K562 (cell line): ENCODE results near the gene TMEM53. TPM values are rescaled to one million over a fixed set of nuclear protein-coding genes. Genes with fewer than 3 reads are reported as not detected.

Source experiments
- ATAC-seq: fragments of 200-7000 bp; cut with Tn5 transposase; 3 replicates; pipeline ENCODE4 v1.9.1; 2020; ENCODE audit warnings: moderate library complexity
- BruUV-seq: library from RNA; stranded (reverse); fragments of 400-500 nt; replicated peaks from 2 replicates; lab custom pipeline; 2021; lab: Mats Ljungman, UMichigan
- CTCF ChIA-PET: fragments of 300-600 bp; formaldehyde crosslinking; extraction: SDS; loops from one replicate; lab custom pipeline; 2021; ENCODE audit warnings: low intra/inter-chr PET ratio; lab: Yijun Ruan, JAX
- POLR2A ChIA-PET: fragments of 300-600, 350-650 bp; sonication (Branson Sonifier 250); formaldehyde crosslinking; extraction: SDS; loops from one replicate; lab custom pipeline; 2021; ENCODE audit warnings: antibody characterized with exemption, inconsistent platforms; lab: Yijun Ruan, JAX
- DNase-seq, 4 experiments: peaks; one replicate each; pipeline versions ENCODE4 v3.0.0 to v3.0.0-alpha.2; 2011 to 2018; ENCODE audit warnings: low spot score in 3 of 4, mixed read lengths in 3 of 4; ENCODE audit errors: extremely low read depth in 1 of 4
- FAIRE-seq: peaks from 2 replicates; lab custom pipeline; 2011; peaks lifted over from hg19 to GRCh38; lab: Jason Lieb, UNC
- H2AFZ ChIP-seq: 2 replicates; pipeline ENCODE4 v1.6.0; 2011; ENCODE audit warnings: low read depth, low read length, control low read depth, inconsistent platforms
- H3K27ac ChIP-seq: fragments of 200-600 bp; 3 replicates; pipeline ENCODE4 v1.8.0; 2011; ENCODE audit warnings: low read depth, mild to moderate bottlenecking, control low read depth, inconsistent platforms, low read length, moderate library complexity, mixed read lengths; ENCODE audit errors: extremely low read depth
- H3K27me3 ChIP-seq, 2 experiments: fragments of 300-600 bp in 1 of 2; 2 replicates in 1 of 2; 3 replicates in 1 of 2; pipeline versions ENCODE4 v1.6.0 to v1.8.0; 2011; ENCODE audit warnings: inconsistent platforms in 2 of 2, low read length in 2 of 2, mild to moderate bottlenecking in 1 of 2, mixed read lengths in 1 of 2, moderate library complexity in 1 of 2; ENCODE audit not compliant: control insufficient read depth in 2 of 2, insufficient read depth in 2 of 2
- H3K36me3 ChIP-seq: fragments of 300-600 bp; 3 replicates; pipeline ENCODE4 v1.8.0; 2011; ENCODE audit warnings: mild to moderate bottlenecking, low read length, inconsistent platforms; ENCODE audit not compliant: control insufficient read depth, insufficient read depth
- H3K4me1 ChIP-seq, 2 experiments: fragments of 200-600 bp in 1 of 2; replicated peaks in 1 of 2; 2 replicates in 1 of 2; 3 replicates in 1 of 2; pipeline versions ENCODE4 v1.5.1 to v1.8.0; 2011; ENCODE audit warnings: inconsistent platforms in 2 of 2, low read length in 2 of 2, mild to moderate bottlenecking in 1 of 2, mixed read lengths in 1 of 2, moderate library complexity in 1 of 2; ENCODE audit not compliant: control insufficient read depth in 2 of 2, insufficient read depth in 2 of 2
- H3K4me2 ChIP-seq: 2 replicates; pipeline ENCODE4 v1.6.1; 2011; ENCODE audit warnings: low read length, control low read depth, inconsistent platforms, mixed read lengths; ENCODE audit not compliant: insufficient read depth
- H3K4me3 ChIP-seq: fragments of 200-600 bp; sonication (generic), shearing (Covaris generic); 2 replicates; pipeline ENCODE4 v1.5.1; 2016; ENCODE audit warnings: control low read depth, inconsistent platforms
- H3K79me2 ChIP-seq: fragments of 200-600 bp; 3 replicates; pipeline ENCODE4 v1.8.0; 2011; ENCODE audit warnings: low read length, inconsistent platforms; ENCODE audit not compliant: control insufficient read depth, insufficient read depth
- H3K9ac ChIP-seq, 2 experiments: 2 replicates each; pipeline versions ENCODE4 v1.6.0 to v1.6.1; 2011; ENCODE audit warnings: low read depth in 2 of 2, low read length in 2 of 2, control low read depth in 1 of 2, inconsistent platforms in 1 of 2, mild to moderate bottlenecking in 1 of 2, mixed read lengths in 1 of 2; ENCODE audit not compliant: insufficient read depth in 1 of 2
- H3K9me1 ChIP-seq: one replicate; pipeline ENCODE4 v1.6.0; 2011; ENCODE audit warnings: inconsistent platforms, mild to moderate bottlenecking, low read length, moderate library complexity; ENCODE audit not compliant: control insufficient read depth, insufficient read depth
- H3K9me3 ChIP-seq: replicated peaks from 2 replicates; pipeline ENCODE4 v1.5.1; 2011; ENCODE audit warnings: low read depth, low read length, inconsistent platforms; ENCODE audit not compliant: control insufficient read depth, insufficient read depth
- H4K20me1 ChIP-seq: replicated peaks from 2 replicates; pipeline ENCODE4 v1.6.1; 2011; ENCODE audit warnings: low read length, inconsistent platforms, mixed read lengths; ENCODE audit not compliant: control insufficient read depth, insufficient read depth
- GTF2E2 ChIP-seq: fragments of 200-800 bp; sonication (Bioruptor generic); IDR thresholded peaks from 2 replicates; pipeline ENCODE4 v1.6.1; 2016; ENCODE audit warnings: missing genetic modification characterization, missing compliant biosample characterization
- HDAC6 ChIP-seq: IDR thresholded peaks from 2 replicates; pipeline ENCODE4 v1.6.1; 2012; ENCODE audit warnings: low read depth, mild to moderate bottlenecking, control low read depth, inconsistent platforms, low read length, moderate library complexity
- NCOR1 ChIP-seq: fragments of 450-650 bp; IDR thresholded peaks from 2 replicates; pipeline ENCODE4 v1.6.1; 2016; ENCODE audit warnings: mild to moderate bottlenecking, moderate library complexity
- PTRF ChIP-seq: fragments of 450-650 bp; IDR thresholded peaks from 2 replicates; pipeline ENCODE4 v1.6.1; 2016; ENCODE audit warnings: mild to moderate bottlenecking, missing genetic modification characterization, missing compliant biosample characterization
- RBBP5 ChIP-seq: fragments of 200-600 bp; sonication (generic); IDR thresholded peaks from 2 replicates; pipeline ENCODE4 v1.6.1; 2012; ENCODE audit warnings: borderline replicate concordance, mild to moderate bottlenecking, low read length, control low read depth, inconsistent platforms; ENCODE audit not compliant: insufficient read depth, poor library complexity, severe bottlenecking
- RBM22 ChIP-seq: fragments of 200-400 bp; formaldehyde crosslinking; IDR thresholded peaks from 2 replicates; pipeline ENCODE4 v1.6.1; 2018; ENCODE audit warnings: low read length, low read depth; ENCODE audit not compliant: poor library complexity, severe bottlenecking
- TAL1 ChIP-seq: fragments of 450-650 bp; IDR thresholded peaks from 2 replicates; pipeline ENCODE4 v1.6.1; 2016; ENCODE audit warnings: mild to moderate bottlenecking
- TRIM24 ChIP-seq, 2 experiments: fragments of 450-650 bp; IDR thresholded peaks; 2 replicates each; pipeline ENCODE4 v1.6.1; 2016
- TSHZ1 ChIP-seq: fragments of 250-450 bp; sonication (Bioruptor Pico); IDR thresholded peaks from 2 replicates; pipeline ENCODE4 v1.4.0; 2020; ENCODE audit warnings: mild to moderate bottlenecking, moderate library complexity
- ZBTB2 ChIP-seq: fragments of 450-650 bp; IDR thresholded peaks from 2 replicates; pipeline ENCODE4 v1.6.1; 2016; ENCODE audit warnings: antibody characterized with exemption
- ZNF263 ChIP-seq: sonication (generic); formaldehyde crosslinking; IDR thresholded peaks from 2 replicates; pipeline ENCODE4 v1.8.0; 2022; ENCODE audit warnings: mild to moderate bottlenecking, missing genetic modification reagents, borderline replicate concordance
- WGBS: fragments of 100-300 bp; shearing (Covaris generic); methylation state at CpG from one replicate; pipeline ENCODE4 v1.1.6; 2016; ENCODE audit warnings: low coverage, mixed read lengths; ENCODE audit not compliant: insufficient coverage; ENCODE audit errors: missing lambda C conversion rate; 5-methylcytosine and 5-hydroxymethylcytosine counted together
- in situ Hi-C: fragments of 300-500 bp; cut with MboI; formaldehyde crosslinking; loops from 4 replicates; pipeline ENCODE4 v1.15.0; 2018; ENCODE audit warnings: inconsistent platforms, mixed read lengths
- intact Hi-C: fragments of 100-400 bp; cut with micrococcal nuclease; formaldehyde crosslinking; loops from 2 replicates; pipeline ENCODE4 v1.14.2; 2022
- polyA plus RNA-seq, 8 experiments: library from polyadenylated mRNA; depleted of rRNA in 4 of 8; stranded (reverse) in 5 of 8; unstranded in 3 of 8; fragments of >200 nt; fragmentation: Nextera tagmentation in 2 of 8; fragmentation: Illumina TruSeq in 1 of 8; extraction: Ambion mirVana in 2 of 8; extraction: Trizol in 1 of 8; gene quantifications; 2 replicates each; pipeline versions ENCODE4 v1.2.1 to v1.2.3, GENCODE V29; 2011 to 2014; ENCODE audit warnings: inconsistent platforms in 1 of 8, missing spikeins in 1 of 8
- total RNA-seq, 7 experiments: library from RNA; depleted of rRNA in 6 of 7; stranded (reverse); fragments of >200 nt in 6 of 7; fragmentation: Illumina TruSeq in 2 of 7; extraction: Trizol in 2 of 7; gene quantifications; 2 replicates each; pipeline versions ENCODE4 v1.2.1 to v1.2.3, GENCODE V29; 2011 to 2021; ENCODE audit warnings: low replicate concordance in 1 of 7
- TF ChIP-seq, protein P1 (sequence below): fragments of 200-800 bp; sonication (Bioruptor generic); IDR thresholded peaks from 2 replicates; pipeline ENCODE4 v1.6.1; 2017; ENCODE audit warnings: missing genetic modification characterization, missing compliant biosample characterization
- TF ChIP-seq, protein P2 (sequence below), 2 experiments: fragments of 450-650 bp; conservative IDR thresholded peaks; 2 replicates each; pipeline ENCODE4 v1.6.1; 2017; ENCODE audit warnings: mild to moderate bottlenecking in 2 of 2, moderate library complexity in 2 of 2

The TMEM53 gene
- total and polyA plus RNA-seq, 9 of the 15 experiments (the other 6 are each of a cell fraction or from before 2014, with no cell fraction given), result 0.23 to 3.7 (median 2.0) TPM

DNA sequence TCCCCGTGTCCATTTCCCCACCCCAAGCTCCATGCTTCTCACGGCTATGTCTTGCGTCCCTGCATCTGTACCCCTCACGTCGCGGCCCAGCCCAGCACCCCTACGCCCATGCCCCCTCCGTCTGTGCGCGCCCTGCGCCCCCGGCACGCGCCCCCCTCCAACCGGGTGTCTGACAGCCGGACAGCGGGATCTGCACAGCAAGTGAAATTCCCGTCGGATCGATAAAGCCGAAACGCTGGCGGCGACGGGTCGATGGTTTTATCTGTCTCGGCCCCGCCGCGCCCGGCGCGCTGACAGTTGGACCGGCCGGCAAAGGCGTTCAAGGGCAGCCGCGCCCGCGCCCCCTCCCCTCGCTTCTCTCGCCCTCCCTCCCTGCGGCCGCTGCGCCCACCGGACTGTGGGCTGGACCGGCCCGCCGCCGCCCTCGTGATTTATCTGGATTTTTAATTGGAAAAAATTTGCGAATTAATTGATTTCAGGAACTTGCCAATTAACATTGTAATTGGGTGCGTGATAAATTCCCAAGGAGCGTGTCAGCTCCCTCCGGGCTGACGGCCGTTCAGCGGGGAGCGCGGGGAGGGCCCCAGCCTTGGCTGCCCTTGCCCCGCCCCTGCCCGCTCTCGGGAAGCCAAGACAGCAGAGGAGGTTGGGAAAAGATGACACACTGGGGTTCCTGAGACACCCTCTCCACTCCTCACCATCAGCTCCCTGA, 57.1 kb downstream of the TMEM53 start:
- Histone ChIP-seq H3K4me1 (peaks cover 11 to 22% of the 10 kb centered on the region in 2 experiments; a peak in 3 of 5 replicates), H3K36me3 (no peaks in the 10 kb centered on the region), H2AFZ (no peak overlapping the region), H4K20me1 (peaks cover 3% of the 10 kb centered on the region; the same call in 1 of the 2 replicates), H3K9me3 (no peaks in the 10 kb centered on the region), H3K4me2 (no peak overlapping the region; the same call in 1 of the 2 replicates), H3K79me2 (no peaks in the 10 kb centered on the region), H3K4me3 (no peak overlapping the region), H3K27ac (no peak overlapping the region), H3K27me3 (no peaks in the 10 kb centered on the region), H3K9ac (peak overlapping the region in 1 of 2 experiments; percentile 50; a peak in 2 of 4 replicates), H3K9me1 (no peaks in the 10 kb centered on the region)
- intact Hi-C loops (no loop called here), in situ Hi-C loops (no loop called here)
- DNase-seq (peak in 2 of 4 experiments; percentile 57 to 60), FAIRE-seq (no peak), ATAC-seq (peak; percentile 27; the same call in 1 of the 3 replicates)
- CTCF ChIA-PET, result no interaction called here
- POLR2A ChIA-PET, result interaction anchor here (0.6 to 12.0 kb wide), 2 partner anchors 15 to 95 kb away, joined by 3 to 122 read pairs; no protein-coding TSS in a partner anchor
- 24% methylated on average over 31 of the region's 63 CpGs for WGBS
- no TSS peak for BruUV-seq
- TF ChIP-seq HDAC6, result no peak
- TF ChIP-seq, protein P1, sequence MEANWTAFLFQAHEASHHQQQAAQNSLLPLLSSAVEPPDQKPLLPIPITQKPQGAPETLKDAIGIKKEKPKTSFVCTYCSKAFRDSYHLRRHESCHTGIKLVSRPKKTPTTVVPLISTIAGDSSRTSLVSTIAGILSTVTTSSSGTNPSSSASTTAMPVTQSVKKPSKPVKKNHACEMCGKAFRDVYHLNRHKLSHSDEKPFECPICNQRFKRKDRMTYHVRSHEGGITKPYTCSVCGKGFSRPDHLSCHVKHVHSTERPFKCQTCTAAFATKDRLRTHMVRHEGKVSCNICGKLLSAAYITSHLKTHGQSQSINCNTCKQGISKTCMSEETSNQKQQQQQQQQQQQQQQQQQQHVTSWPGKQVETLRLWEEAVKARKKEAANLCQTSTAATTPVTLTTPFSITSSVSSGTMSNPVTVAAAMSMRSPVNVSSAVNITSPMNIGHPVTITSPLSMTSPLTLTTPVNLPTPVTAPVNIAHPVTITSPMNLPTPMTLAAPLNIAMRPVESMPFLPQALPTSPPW (CRISPR knock-in tag), result 0 out of 2 replicates have a peak, but pooled peaks have one; percentile 23
- TF ChIP-seq GTF2E2 (tag), result no peak
- no peak for TF ChIP-seq TRIM24 (IDR thresholded peaks at IDR 0.05)
- no peak for TF ChIP-seq PTRF (tag)
- TF ChIP-seq TSHZ1 (CRISPR knock-in tag), result no peak
- 0 out of 2 replicates have a peak, but pooled peaks have one; percentile 31 for TF ChIP-seq ZBTB2
- no peak for TF ChIP-seq TAL1
- no peak for TF ChIP-seq RBM22
- no peak for TF ChIP-seq NCOR1
- no peak for TF ChIP-seq ZNF263
- TF ChIP-seq, protein P2, sequence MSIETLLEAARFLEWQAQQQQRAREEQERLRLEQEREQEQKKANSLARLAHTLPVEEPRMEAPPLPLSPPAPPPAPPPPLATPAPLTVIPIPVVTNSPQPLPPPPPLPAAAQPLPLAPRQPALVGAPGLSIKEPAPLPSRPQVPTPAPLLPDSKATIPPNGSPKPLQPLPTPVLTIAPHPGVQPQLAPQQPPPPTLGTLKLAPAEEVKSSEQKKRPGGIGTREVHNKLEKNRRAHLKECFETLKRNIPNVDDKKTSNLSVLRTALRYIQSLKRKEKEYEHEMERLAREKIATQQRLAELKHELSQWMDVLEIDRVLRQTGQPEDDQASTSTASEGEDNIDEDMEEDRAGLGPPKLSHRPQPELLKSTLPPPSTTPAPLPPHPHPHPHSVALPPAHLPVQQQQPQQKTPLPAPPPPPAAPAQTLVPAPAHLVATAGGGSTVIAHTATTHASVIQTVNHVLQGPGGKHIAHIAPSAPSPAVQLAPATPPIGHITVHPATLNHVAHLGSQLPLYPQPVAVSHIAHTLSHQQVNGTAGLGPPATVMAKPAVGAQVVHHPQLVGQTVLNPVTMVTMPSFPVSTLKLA (conservative IDR thresholded peaks at IDR 0.05), result no peak
- no peak for TF ChIP-seq RBBP5
